Effector memory CD8-positive, alpha-beta T cell (primary cell): ENCODE data around the gene PSG5.
"Not testable (repeated sequence)": the region's sequence is repeated elsewhere in the genome, so short reads cannot be mapped to it uniquely, and the experiment has no call there.

Experiments
- ATAC-seq: fragments of 150-1000 bp; cut with Tn5 transposase; replicated peaks from 2 replicates; pipeline ENCODE4 v1.10.0; 2021; ENCODE audit warnings: mild to moderate bottlenecking, moderate library complexity
- DNase-seq, 3 experiments: peaks; one replicate each; pipeline ENCODE4 v3.0.0; 2021
- H3K27ac Mint-ChIP-seq, 2 donors: one replicate each; pipeline ENCODE4 v1.8.0; 2022; ENCODE audit warnings: mild to moderate bottlenecking in 2 of 2, mixed read lengths in 2 of 2, moderate library complexity in 2 of 2
- H3K27me3 Mint-ChIP-seq, 2 donors: one replicate each; pipeline ENCODE4 v1.8.0; 2022; ENCODE audit warnings: mixed read lengths in 2 of 2
- H3K36me3 Mint-ChIP-seq: one replicate; pipeline ENCODE4 v1.8.0; 2022; ENCODE audit warnings: mild to moderate bottlenecking, moderate library complexity, mixed read lengths; ENCODE audit not compliant: insufficient read depth
- H3K4me1 Mint-ChIP-seq, 2 donors: one replicate each; pipeline ENCODE4 v1.8.0; 2022; ENCODE audit warnings: low read depth in 2 of 2, mixed read lengths in 2 of 2
- H3K4me3 Mint-ChIP-seq, 2 donors: one replicate each; pipeline ENCODE4 v1.8.0; 2022; ENCODE audit warnings: mild to moderate bottlenecking in 2 of 2, mixed read lengths in 2 of 2, moderate library complexity in 2 of 2
- H3K9me3 Mint-ChIP-seq, 2 donors: one replicate each; pipeline ENCODE4 v1.8.0; 2022; ENCODE audit warnings: mixed read lengths in 2 of 2

Gene PSG5

DNA sequence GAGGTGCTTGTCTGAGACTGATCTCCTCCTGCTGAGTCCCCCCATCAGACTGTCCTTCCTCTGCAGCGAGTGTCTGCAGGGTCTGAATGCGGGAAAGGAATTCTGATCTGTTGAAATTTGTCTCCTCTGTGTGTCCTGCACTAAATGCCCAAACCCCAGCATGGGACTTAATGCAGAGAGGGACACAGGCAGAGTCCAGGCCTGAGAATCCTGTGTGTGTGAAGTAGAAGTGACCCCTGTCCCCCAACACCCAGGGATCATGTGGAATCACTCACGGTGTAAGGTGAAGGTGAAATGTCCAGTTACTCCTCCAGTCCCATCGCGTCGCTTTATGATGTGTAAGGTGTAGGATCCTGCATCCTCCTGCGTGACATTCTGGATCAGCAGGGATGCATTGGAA is 17.3 kb upstream of the PSG5 start:
- not testable (repeated sequence) for DNase-seq, H3K4me1 Mint-ChIP-seq, H3K4me3 Mint-ChIP-seq, ATAC-seq, H3K9me3 Mint-ChIP-seq, H3K27ac Mint-ChIP-seq, H3K36me3 Mint-ChIP-seq
- H3K27me3 Mint-ChIP-seq, result peaks cover 6 to 47% of the 10 kb centered on the region in 2 donors

DNA sequence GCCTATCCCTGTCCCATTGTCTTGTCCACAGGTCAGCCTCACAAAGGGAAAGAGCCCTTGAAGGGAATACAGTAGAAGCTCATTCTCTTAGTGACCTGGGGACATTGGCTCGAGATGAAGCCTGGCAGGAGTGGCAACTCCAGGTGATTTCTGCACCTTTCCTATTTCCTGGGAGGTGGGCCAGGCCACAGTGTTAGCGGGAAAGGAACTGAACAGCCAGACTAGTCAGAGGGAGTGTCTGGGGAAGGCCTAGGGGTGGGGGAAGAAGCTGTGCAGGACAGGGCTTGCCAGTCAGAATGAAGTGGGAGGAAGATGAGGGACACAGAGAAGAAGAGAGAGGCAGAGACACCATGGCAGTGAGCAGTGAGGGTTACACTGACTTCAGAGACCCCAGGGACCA is 15.6 kb upstream of the PSG5 start:
- H3K27ac Mint-ChIP-seq, H3K36me3 Mint-ChIP-seq: not testable (repeated sequence)
- peaks cover 11 to 35% of the 10 kb centered on the region in 2 donors for H3K27me3 Mint-ChIP-seq

DNA sequence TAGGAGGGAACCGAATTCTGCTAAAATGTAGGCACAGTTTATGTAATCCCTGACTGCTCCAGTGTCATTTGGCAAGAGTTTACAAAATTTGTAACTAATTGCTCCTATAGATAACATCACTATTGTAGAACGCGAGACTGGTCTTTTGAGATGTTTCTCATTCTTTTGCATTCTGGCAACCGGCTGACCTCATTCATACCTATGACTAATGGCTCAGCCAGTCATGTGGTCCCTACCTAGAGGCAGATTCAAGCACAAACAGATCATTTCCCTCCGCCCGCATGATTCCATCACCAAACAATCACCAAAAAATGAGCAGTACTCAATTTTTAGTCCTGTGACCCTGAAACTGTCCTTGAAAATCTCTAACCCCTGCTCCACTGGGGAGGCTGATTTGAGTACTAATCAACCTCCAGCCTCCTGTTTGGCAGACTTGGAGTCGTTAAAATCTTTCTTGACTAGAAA is 15.0 kb upstream of the PSG5 start:
- not testable (repeated sequence) for DNase-seq, H3K9me3 Mint-ChIP-seq, H3K36me3 Mint-ChIP-seq, H3K27ac Mint-ChIP-seq, H3K4me1 Mint-ChIP-seq, H3K4me3 Mint-ChIP-seq, ATAC-seq
- peaks cover 16 to 30% of the 10 kb centered on the region in 2 donors for H3K27me3 Mint-ChIP-seq

More for the DNA sequence above, 15.6 kb upstream of the PSG5 start:
- H3K4me1 Mint-ChIP-seq, H3K9me3 Mint-ChIP-seq, H3K4me3 Mint-ChIP-seq, ATAC-seq, DNase-seq: not testable (repeated sequence)

DNA sequence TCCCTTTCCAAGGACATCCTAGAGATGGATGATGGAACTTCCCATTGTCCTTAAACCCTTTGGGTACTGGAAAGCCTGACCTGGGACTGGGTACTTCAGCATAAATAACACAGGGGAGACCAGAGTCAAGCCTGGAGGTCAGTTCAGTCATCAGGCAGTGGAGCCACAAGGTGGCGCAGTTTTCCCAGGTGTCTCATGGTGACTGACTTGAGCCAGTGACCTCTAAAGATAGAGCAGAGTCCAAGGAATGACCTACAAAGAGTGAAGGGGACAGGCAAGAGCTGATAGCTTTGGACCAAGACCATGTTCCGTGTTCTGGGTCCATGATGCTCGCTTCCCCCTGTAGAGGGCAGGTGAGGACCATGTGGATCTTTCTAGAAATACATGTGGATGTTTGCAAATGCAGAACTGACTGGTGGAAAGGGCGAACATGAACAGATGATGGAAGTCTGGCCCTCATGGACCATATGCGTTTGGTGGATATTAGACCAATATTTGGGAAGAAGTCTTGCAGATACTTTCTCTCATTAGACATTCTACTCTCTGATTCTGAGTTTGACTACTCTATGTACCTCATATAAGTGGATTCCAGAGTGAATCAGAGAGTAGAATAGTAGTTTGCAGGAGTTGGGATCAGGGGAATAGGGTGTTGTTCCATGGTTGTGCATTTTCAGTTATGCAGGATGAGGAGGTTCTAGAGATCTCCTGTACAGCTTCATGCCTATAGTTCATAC is 12.5 kb upstream of the PSG5 start:
- ATAC-seq, H3K4me3 Mint-ChIP-seq, H3K9me3 Mint-ChIP-seq, H3K36me3 Mint-ChIP-seq, DNase-seq, H3K4me1 Mint-ChIP-seq, H3K27ac Mint-ChIP-seq: not testable (repeated sequence)
- peaks cover 24 to 43% of the 10 kb centered on the region in 2 donors for H3K27me3 Mint-ChIP-seq

DNA sequence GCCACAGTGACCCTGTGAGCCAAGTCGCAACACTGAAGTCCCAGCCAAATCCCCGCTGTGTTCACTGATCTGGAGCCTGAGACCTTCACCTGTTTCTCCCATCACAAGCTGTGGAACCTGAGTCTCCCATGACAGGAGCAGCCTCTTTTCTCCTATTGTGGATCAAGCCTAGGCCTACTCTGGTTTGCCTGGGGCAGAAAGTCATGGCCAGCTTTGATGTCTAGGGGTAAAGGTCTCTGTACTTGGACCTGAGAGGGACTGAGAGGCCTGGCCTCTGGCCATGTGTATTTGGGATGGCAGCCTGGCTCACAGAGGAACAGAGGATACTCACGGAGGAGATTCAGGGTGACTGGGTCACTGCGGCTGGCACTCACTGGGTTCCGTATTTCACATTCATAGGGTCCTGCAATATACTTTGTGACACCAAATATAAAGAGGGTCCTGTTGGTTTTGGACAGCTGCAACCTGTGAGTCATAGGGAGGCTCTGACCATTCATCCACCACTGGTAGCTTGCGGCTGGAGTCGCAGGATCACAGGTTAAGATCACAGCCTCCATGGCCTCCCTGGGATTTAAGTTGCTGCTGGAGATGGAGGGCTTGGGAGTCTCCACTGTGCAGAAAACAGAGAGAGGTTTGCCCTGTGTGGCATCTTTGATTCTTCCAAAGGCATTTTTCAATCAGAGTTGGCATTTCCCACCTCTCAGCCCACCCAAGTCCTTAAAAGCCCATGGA is 11.5 kb upstream of the PSG5 start:
- not testable (repeated sequence) for ATAC-seq, DNase-seq, H3K9me3 Mint-ChIP-seq, H3K4me1 Mint-ChIP-seq, H3K36me3 Mint-ChIP-seq, H3K4me3 Mint-ChIP-seq, H3K27ac Mint-ChIP-seq
- peaks cover 24 to 47% of the 10 kb centered on the region in 2 donors for H3K27me3 Mint-ChIP-seq

DNA sequence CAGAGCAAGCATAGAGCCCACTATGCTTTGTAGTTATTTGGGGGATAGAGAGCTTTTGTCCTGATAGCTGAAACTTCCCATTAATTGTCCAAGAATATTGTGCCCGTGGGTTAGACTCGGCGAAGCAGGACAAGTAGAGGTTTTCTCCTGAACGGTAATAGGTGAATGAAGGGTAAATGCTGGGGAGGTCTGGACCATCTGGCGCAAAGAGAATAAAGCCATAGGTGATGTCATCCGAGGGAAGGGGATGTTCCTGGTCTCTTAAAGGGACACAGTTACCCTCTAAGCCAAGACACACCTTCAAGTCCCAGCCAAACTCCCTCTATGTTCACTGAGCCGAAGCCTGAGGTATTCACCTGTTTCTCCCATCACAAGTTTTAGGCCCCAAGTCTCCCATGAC is 8.1 kb upstream of the PSG5 start:
- H3K4me3 Mint-ChIP-seq, DNase-seq, ATAC-seq, H3K4me1 Mint-ChIP-seq, H3K9me3 Mint-ChIP-seq, H3K27ac Mint-ChIP-seq, H3K36me3 Mint-ChIP-seq: not testable (repeated sequence)
- H3K27me3 Mint-ChIP-seq, result peaks cover 46 to 67% of the 10 kb centered on the region in 2 donors

DNA sequence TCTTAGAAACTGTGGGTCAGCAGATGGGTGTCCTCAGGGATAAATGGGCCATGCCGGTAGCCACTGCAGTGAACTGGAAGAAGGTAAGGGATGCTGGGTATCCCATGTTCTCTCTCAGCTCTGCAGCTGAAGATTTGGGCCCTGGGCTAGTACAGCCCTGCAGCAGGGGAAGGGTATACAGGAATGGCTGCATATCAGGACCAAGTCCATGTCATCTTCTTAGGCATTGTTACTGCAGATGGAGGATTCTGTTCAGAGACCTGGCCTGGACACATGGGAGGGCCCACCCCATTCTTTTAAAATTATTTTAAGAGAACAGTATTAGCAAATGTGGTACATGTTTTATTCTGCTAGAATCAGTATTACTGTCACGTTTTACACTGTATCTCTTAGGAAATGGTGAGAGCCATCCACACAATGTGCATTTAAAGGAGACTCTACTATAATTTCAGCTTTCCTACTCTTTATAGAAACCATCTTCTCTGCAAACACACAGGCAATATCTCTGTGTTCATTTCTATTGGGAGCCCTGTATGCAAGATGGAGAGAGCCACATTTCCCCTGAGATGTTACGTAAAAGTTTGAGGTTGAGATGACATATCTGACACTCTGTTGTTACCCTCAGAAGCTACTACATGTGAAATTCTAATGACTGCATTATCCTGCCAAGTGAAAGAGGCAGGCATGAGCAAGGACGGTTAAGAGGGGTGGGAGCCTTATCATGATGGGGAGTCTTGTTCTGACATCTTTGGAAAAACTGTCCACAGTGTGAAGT is 6.2 kb upstream of the PSG5 start:
- not testable (repeated sequence) for ATAC-seq, H3K27ac Mint-ChIP-seq, DNase-seq, H3K9me3 Mint-ChIP-seq, H3K4me1 Mint-ChIP-seq, H3K36me3 Mint-ChIP-seq, H3K4me3 Mint-ChIP-seq
- peaks cover 55 to 74% of the 10 kb centered on the region in 2 donors for H3K27me3 Mint-ChIP-seq

DNA sequence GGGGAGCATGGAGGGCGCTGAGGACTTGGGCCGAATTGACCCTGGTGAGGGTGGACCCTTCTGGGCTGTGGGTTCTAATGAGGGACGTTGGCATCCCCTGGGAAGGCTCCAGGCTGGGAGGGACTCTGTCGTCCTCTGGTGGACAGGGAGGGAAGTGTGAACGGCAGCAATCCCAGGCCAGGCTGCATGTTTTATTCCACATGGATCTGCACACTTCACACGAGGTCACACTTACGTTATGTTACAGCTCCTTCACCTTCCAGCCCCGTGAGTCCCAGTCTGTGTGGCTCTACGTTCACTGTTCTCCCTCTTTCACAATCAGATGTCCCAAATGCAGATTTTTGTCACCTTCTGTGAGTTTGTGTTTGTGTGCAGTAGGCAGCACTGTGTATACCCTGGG is 1.8 kb upstream of the PSG5 start:
- ATAC-seq, H3K9me3 Mint-ChIP-seq, H3K4me3 Mint-ChIP-seq, H3K36me3 Mint-ChIP-seq, H3K4me1 Mint-ChIP-seq, DNase-seq, H3K27ac Mint-ChIP-seq: not testable (repeated sequence)
- H3K27me3 Mint-ChIP-seq, result peaks cover 45 to 72% of the 10 kb centered on the region in 2 donors

DNA sequence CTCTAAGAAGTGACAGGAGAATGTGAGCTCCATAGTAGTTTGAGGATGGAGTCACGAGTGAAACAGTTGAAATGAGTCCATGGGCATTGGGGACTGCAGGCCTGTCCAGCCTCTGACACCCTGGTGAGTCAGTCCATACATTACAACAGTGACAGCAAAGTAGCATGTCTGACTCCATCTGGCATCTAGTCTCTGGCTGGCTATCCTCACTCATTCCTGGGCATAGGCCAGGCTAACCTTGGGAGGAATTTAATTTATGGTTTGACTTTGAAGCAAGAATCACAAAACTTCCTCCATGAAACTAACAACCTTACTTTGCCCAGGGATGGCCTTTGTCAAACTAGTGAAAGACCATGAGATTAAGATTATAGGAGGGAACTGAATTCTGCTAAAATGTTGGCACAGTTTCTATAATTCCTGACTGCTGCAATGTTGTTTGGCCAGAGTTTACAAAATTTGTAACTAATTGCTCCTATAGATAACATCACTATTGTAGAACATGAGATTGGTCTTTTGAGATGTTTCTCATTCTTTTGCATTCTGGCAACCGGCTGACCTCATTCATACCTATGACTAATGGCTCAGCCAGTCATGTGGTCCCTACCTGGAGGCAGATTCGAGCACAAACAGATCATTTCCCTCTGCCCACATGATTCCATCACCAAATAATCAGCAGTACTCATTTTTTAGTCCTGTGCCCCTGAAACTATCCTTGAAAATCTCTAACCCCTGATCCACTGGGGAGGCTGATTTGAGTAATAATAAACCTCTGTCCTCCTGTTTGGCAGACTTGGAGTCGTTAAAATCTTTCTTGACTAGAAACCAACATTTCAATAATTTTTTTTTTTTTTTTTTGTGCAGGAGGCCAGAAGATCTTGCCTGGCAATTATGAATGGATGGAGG is 4.2 kb downstream of the PSG5 start:
- not testable (repeated sequence) for ATAC-seq, H3K27ac Mint-ChIP-seq, H3K4me3 Mint-ChIP-seq, H3K4me1 Mint-ChIP-seq, H3K36me3 Mint-ChIP-seq, H3K9me3 Mint-ChIP-seq, DNase-seq
- H3K27me3 Mint-ChIP-seq, result peaks cover 10 to 29% of the 10 kb centered on the region in 2 donors

DNA sequence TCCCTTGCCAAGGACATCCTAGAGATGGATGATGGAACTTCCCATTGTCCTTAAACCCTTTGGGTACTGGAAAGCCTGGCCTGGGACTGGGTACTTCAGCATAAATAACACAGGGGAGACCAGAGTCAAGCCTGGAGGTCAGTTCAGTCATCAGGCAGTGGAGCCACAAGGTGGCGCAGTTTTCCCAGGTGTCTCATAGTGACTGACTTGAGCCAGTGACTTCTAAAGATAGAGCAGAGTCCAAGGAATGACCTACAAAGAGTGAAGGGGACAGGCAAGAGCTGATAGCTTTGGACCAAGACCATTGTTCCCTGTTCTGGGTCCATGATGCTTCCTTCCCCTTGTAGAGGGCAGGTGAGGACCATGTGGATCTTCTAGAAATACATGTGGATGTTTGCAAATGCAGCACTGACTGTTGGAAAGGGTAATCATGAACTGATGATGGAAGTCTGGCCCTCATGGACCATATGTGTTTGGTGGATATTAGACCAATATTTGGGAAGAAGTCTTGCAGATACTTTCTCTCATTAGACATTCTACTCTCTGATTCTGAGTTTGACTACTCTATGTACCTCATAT is 6.7 kb downstream of the PSG5 start:
- H3K27me3 Mint-ChIP-seq, result peaks cover 9 to 26% of the 10 kb centered on the region in 2 donors
- not testable (repeated sequence) for H3K4me1 Mint-ChIP-seq, DNase-seq, H3K4me3 Mint-ChIP-seq, H3K27ac Mint-ChIP-seq, ATAC-seq, H3K9me3 Mint-ChIP-seq, H3K36me3 Mint-ChIP-seq

DNA sequence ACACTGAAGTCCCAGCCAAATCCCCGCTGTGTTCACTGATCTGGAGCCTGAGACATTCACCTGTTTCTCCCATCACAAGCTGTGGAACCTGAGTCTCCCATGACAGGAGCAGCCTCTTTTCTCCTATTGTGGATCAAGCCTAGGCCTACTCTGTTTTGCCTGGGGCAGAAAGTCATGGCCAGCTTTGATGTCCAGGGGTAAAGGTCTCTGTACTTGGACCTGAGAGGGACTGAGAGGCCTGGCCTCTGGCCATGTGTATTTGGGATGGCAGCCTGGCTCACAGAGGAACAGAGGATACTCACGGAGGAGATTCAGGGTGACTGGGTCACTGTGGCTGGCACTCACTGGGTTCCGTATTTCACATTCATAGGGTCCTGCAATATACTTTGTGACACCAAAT is 7.8 kb downstream of the PSG5 start:
- DNase-seq, H3K4me3 Mint-ChIP-seq, H3K4me1 Mint-ChIP-seq, H3K9me3 Mint-ChIP-seq, H3K36me3 Mint-ChIP-seq, H3K27ac Mint-ChIP-seq, ATAC-seq: not testable (repeated sequence)
- H3K27me3 Mint-ChIP-seq, result peaks cover 13 to 28% of the 10 kb centered on the region in 2 donors

DNA sequence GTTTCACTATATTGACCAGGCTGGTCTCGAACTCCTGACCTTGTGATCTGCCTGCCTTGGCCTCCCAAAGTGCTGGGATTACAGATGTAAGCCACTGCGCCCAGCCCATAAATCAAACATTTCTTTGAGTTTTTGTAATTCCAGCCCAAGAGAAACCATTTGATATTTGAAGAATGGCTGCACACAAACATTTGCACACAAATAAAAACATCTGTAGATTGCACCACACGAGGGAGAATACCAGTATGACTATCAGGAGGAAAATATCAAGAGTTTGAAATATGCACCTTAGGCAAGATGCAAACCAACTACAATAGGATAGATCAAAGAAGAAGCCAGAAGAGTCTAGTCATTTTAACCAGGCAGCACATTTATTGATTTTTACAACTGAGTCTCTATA is 20.4 kb downstream of the PSG5 start:
- H3K9me3 Mint-ChIP-seq, H3K36me3 Mint-ChIP-seq, ATAC-seq, H3K4me3 Mint-ChIP-seq, DNase-seq, H3K27ac Mint-ChIP-seq, H3K4me1 Mint-ChIP-seq: not testable (repeated sequence)
- peaks cover 57 to 59% of the 10 kb centered on the region in 2 donors for H3K27me3 Mint-ChIP-seq
